ENCODE data around the gene GRIP1. TPM values are rescaled to one million over a fixed set of nuclear protein-coding genes. Genes with fewer than 3 reads are reported as not detected.

Gene GRIP1
- total and polyA plus RNA-seq, 2 of the 4 experiments (the other 2 are of a cell fraction) = under 0.01 to 0.07 TPM

DNA sequence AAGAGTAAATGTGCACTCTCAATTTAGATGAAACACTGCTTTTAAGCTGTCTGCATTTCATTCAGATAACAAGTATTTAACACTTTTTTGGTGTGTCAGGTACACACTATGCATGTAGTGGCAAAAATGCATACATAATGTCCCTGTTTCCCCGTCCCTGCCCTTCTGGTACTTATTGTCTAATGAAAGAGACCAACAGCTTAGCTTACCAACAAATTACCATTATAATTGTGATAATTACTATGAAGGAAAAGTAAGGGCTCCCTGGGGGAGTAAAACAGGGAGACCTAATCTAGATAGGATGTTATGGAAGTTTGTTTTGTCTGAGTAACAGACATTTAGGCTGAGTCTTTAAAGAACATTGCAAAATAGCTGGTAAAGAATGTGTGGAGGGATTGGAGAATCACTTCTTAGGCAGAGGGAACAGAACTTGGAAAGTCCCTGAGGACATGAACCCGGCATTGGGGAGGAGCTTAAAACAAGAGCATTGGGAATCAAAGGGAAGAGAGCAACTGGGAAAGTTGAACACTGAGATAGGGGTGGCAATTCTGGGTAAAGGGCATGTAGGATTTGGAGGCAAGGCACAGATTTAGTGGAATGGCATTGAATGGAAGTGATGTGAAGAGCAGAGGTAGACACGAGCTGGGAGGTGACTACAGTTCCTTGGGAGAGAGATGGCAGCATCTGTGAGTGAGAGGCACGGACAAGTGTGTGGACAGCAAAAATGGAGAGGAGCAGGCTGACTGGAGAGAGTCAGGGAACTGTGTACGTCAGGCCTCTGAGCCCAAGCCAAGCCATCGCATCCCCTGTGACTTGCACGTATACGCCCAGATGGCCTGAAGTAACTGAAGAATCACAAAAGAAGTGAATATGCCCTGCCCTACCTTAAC lies 181.6 kb downstream of the GRIP1 start:
- H2AK9ac ChIP-seq (replicated peaks; ENCODE audit: low read depth, low read length, poor library complexity) = no peak overlapping the region
- H3K4me2 ChIP-seq (ENCODE audit: low read depth, low read length) = no peak overlapping the region
- intact Hi-C loops (cut with micrococcal nuclease) (no loop called here), dilution Hi-C loops (cut with HindIII; ENCODE audit: low sequenced_read_pairs, unreplicated experiment) (no loop called here), in situ Hi-C loops (cut with MboI; ENCODE audit: low sequenced_read_pairs) (no loop called here)
- no peaks in the 10 kb centered on the region for H3K4me1 ChIP-seq (ENCODE audit: control insufficient read depth, insufficient read depth, low read length)
- H3K23ac ChIP-seq (ENCODE audit: low read depth, low read length) = no peak overlapping the region
- no peak overlapping the region for H4K91ac ChIP-seq (ENCODE audit: insufficient read depth, low read depth, low read length)
- H3K27me3 ChIP-seq (ENCODE audit: control insufficient read depth, insufficient read depth, low read length) = no peaks in the 10 kb centered on the region
- no peak overlapping the region for H2BK5ac ChIP-seq (ENCODE audit: low read depth, low read length, poor library complexity, severe bottlenecking)
- H3K9me3 ChIP-seq (ENCODE audit: control insufficient read depth, insufficient read depth, low read length) = no peaks in the 10 kb centered on the region
- H3K9ac ChIP-seq (ENCODE audit: low read depth, low read length) = no peak overlapping the region
- no peak overlapping the region for H2AFZ ChIP-seq (replicated peaks; ENCODE audit: low read length, poor library complexity)
- no peak overlapping the region for H3K4ac ChIP-seq (ENCODE audit: low read depth, low read length)
- no peak overlapping the region for H4K5ac ChIP-seq (ENCODE audit: low read depth, low read length)
- ChIA-PET CTCF (interaction anchor here (0.6 to 1.0 kb wide), 2 partner anchors 53 to 228 kb away, joined by 3 to 4 read pairs; no protein-coding TSS in a partner anchor), POLR2A (ENCODE audit: unreplicated experiment) (no interaction called here)
- H3K14ac ChIP-seq (replicated peaks; ENCODE audit: low read depth, low read length) = no peak overlapping the region
- no peak overlapping the region for H3K27ac ChIP-seq (ENCODE audit: insufficient read depth, low read length)
- no peak for DNase-seq
- no peak overlapping the region for H2BK20ac ChIP-seq (ENCODE audit: low read depth, low read length)
- ATAC-seq (ENCODE audit: low read depth) = no peak
- no peak overlapping the region for H2AK5ac ChIP-seq (ENCODE audit: low read depth, low read length)
- no peaks in the 10 kb centered on the region for H3K79me1 ChIP-seq (ENCODE audit: low read depth in 1 of 2, low read length in 2 of 2)
- H3K9me1 ChIP-seq (ENCODE audit: insufficient read depth, low read length) = no peaks in the 10 kb centered on the region
- H2BK120ac ChIP-seq (ENCODE audit: low read depth, low read length) = no peak overlapping the region
- H3K36me3 ChIP-seq (ENCODE audit: control insufficient read depth, insufficient read depth, low read length) = no peaks in the 10 kb centered on the region
- BruUV-seq (replicated peaks) = no TSS peak
- H3K4me3 ChIP-seq (ENCODE audit: insufficient read depth, low read depth, low read length) = no peak overlapping the region
- 15% methylated on average over 2 of the region's 8 CpGs; no CpG with 5 or more reads in 1 of the 2 experiments for WGBS, 2 experiments (ENCODE audit: extremely low coverage in 2 of 2, insufficient read length in 1 of 2)
- H2BK15ac ChIP-seq (ENCODE audit: low read depth, low read length) = no peak overlapping the region
- no peak overlapping the region for H3K18ac ChIP-seq (ENCODE audit: low read depth, low read length)
- TF ChIP-seq CEBPB (IDR thresholded peaks at IDR 0.05; ENCODE audit: low read depth, low read length) = no peak
- TF ChIP-seq, protein P1, sequence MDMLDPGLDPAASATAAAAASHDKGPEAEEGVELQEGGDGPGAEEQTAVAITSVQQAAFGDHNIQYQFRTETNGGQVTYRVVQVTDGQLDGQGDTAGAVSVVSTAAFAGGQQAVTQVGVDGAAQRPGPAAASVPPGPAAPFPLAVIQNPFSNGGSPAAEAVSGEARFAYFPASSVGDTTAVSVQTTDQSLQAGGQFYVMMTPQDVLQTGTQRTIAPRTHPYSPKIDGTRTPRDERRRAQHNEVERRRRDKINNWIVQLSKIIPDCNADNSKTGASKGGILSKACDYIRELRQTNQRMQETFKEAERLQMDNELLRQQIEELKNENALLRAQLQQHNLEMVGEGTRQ (IDR thresholded peaks at IDR 0.05; ENCODE audit: low read depth, low read length) = no peak
- H4K20me1 ChIP-seq (ENCODE audit: insufficient read depth, low read length) = no peaks in the 10 kb centered on the region
- no peak overlapping the region for H3K56ac ChIP-seq (ENCODE audit: extremely low read depth, insufficient read depth, low read length)
- H4K8ac ChIP-seq (ENCODE audit: low read depth in 2 of 2, low read length in 2 of 2) = no peak overlapping the region
